Activated CD8-positive, alpha-beta memory T cell treated with anti-CD3 and anti-CD28 coated beads, Interleukin-2, amount 50 U/mL, for 1 hour (primary cell): ENCODE results near the gene KRTAP12-1.
"Not testable (repeated sequence)": the region's sequence is repeated elsewhere in the genome, so short reads cannot be mapped to it uniquely, and the experiment has no call there.

Experiments
- DNase-seq: peaks from one replicate; pipeline ENCODE4 v3.0.0-alpha.2; 2020; ENCODE audit errors: extremely low read depth

The KRTAP12-1 gene

GRCh38 chr21:44697811-44698734 is 16.1 kb upstream of the KRTAP12-1 start:
- no peak for DNase-seq

- DNase-seq, result not testable (repeated sequence)
Measured at GRCh38 chr21:44697172-44697810, 15.3 kb upstream of the KRTAP12-1 start, which contains the start of gene KRTAP10-12. TSS of gene KRTAP10-12 (plus strand) at chr21:44697172. CDS start at chr21:44697202, 30 bp downstream.

- no peak for DNase-seq
Measured at GRCh38 chr21:44696572-44696971, 14.6 kb upstream of the KRTAP12-1 start.

DNA sequence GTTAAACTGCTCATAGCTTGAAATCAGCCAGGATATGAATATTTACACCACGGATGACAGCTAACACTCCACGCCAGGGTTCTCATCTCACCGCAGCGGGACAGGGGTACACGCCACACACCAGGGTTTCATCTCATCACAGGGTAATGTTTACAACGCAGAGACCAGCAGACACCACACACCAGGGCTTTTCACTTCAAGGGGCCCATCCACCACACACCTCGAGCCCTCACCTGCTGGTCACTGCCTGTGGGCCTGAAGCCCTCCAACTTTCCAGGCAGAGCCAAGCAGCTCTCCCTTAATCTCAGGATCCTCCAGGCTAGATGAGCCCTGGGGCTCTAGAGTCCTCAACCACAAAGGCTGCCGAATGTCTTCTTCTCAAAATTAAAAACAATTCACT is 13.7 kb upstream of the KRTAP12-1 start:
- no peak for DNase-seq

- no peak for DNase-seq
Measured at GRCh38 chr21:44695184-44695583, 13.2 kb upstream of the KRTAP12-1 start.

GRCh38 chr21:44694776-44695175 is 12.8 kb upstream of the KRTAP12-1 start:
- no peak for DNase-seq

DNA sequence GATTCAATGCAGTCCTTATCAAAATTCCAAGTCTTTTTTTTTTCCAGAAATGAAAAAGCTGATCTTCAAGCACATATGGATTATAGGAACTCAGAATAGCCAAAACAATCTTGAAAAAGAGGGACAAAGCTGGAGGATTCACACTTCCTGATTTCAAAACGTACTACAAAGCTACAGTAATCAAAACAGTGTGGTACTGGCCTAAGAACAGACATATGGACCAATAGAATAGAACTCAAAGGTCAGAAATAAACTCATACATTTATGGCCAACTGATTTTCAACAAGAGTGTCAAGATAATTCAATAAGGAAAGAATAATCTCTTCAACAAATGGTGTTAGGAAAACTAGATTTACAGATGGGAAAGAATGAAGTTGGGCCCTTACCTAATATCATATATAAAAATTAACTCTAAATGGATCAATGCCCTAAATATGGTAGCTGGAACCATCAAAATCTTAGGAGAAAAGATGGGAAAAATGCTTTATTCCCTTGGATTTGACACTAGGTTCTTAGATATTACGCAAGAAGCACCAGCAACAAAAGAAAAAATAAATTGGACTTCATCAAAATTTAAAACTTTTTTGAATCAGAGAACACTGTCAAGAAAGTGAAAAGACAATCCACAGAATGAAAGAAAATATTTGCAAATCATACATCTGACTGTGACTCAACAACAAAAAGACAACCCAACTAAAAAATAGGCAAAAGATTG is 11.0 kb upstream of the KRTAP12-1 start:
- DNase-seq, result no peak

DNA sequence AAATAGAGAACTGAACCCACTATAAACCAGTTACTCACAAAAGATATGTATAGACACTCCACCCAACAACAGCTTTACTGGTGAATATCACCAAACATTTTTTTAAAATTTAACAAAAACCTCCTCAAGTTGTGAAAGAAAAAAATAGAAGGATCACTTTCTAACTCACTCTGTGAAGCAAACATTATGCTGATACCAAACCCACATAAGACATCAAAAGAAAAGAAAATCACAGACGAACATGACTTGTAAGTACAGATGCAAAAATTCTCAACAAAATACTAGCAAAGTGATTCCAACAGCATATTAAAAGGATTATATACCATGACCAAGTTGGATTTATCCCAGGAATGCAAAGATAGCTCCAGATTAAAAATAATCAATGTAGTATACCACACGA is 9.7 kb upstream of the KRTAP12-1 start:
- DNase-seq, result no peak

DNA sequence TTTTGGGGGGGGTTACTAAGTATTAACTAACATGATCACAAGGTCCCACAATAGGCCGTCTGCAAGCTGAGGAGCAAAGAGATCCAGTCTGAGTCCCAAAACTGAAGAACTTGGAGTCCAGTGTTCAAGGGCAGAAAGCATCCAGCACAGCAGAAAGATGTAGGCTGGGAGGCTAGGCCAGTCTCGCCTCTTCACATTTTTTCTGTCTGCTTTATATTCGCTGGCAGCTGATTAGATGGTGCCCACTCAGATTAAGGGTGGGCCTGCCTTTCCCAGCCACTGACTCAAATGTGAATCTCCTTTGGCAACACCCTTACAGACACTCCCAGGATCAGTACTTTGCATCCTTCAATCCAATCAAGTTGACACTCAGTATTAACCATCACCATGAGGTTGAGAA is 7.8 kb upstream of the KRTAP12-1 start:
- not testable (repeated sequence) for DNase-seq

- DNase-seq, result no peak
Measured at GRCh38 chr21:44687671-44688070, 5.7 kb upstream of the KRTAP12-1 start.

DNA sequence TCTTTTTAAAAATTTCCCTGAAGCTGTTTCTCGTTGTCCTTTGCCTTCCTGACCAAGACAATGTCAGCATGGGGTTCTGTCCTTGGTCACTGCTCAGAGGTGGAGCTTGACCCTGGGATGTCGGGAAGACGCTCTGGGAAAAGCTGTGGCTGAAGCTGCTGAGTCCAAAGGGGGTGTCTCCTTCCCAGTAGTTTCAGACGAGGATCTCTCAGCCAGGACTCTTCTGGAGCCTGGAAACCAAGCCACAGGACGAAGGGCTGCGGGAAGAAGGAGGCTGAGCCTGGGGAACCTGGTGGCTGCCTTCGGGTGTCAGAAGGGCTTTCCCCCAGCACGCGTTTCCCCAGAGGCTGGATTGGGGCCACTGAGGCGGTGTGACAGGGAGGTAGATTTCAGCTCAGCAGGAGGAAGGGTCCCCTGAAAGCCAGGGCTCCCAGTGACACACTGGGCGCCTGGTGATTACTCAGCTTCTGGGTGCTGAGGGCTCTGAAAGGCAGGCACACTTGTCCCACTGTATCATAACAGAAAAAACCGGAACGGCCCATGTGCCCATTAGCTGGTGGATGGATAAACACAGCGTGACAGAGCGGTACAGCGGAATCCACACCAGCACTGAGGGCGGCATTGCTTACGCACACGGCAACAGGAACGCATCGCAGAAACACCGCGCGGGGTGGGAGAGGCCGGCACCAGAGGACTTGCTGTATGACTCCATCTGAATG is 5.0 kb upstream of the KRTAP12-1 start:
- no peak for DNase-seq

GRCh38 chr21:44686000-44686781 is 4.2 kb upstream of the KRTAP12-1 start:
- DNase-seq, result no peak

DNA sequence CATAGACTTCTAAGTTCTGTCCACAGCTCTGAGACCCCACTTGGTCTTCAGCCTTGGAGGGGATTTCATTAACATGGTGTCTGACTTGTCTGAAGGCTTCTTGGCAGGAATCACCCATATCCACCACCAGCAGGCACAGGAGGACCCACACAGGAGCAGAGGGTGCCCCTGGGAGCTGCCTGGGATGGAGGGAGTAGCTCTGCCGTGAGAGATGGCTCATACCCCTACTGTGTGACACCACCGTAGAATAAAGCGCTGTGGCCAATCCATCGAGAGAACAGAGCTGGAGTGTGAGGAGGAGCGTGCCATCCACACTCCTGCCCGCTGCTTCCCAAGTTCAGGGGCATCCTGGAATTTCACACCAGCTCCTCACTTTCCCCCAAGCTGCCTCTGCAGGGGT is 3.1 kb upstream of the KRTAP12-1 start:
- DNase-seq, result not testable (repeated sequence)

GRCh38 chr21:44684483-44684882 is 2.5 kb upstream of the KRTAP12-1 start:
- DNase-seq, result no peak

GRCh38 chr21:44684077-44684476 is 2.1 kb upstream of the KRTAP12-1 start:
- no peak for DNase-seq

DNA sequence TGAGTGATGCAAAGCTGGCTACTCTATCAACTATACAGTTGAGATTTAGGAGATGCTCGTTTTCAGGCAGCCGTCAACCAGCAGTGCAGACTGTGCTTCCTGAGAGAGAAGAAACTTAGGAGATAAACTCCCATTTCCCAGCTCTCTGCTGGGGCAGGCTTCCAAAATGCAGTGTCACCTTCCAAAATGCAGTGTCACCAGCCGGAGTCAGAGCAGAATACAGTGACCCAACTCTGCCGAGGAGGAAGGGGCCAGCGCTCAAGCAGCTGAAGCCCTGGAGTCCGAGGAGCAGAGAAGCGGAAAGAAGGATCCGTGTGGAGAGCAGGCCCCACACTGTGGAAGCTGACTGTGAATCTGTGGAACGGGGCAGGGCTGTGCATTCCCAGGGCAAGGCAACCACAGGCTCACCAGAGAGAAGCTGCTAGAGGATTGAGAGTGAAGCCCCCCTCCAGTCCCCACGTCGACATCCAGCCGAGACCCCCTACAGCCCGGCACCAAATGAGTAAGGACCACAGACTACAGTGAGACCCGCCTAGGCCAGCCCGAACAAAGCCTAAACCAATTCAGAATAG is 703 bp upstream of the KRTAP12-1 start:
- no peak for DNase-seq

- DNase-seq, result no peak
Measured at GRCh38 chr21:44681152-44681551, 811 bp downstream of the KRTAP12-1 start.

GRCh38 chr21:44677881-44678280 is 4.1 kb downstream of the KRTAP12-1 start:
- DNase-seq, result no peak

GRCh38 chr21:44671911-44672310 is 10.1 kb downstream of the KRTAP12-1 start:
- DNase-seq, result no peak

DNA sequence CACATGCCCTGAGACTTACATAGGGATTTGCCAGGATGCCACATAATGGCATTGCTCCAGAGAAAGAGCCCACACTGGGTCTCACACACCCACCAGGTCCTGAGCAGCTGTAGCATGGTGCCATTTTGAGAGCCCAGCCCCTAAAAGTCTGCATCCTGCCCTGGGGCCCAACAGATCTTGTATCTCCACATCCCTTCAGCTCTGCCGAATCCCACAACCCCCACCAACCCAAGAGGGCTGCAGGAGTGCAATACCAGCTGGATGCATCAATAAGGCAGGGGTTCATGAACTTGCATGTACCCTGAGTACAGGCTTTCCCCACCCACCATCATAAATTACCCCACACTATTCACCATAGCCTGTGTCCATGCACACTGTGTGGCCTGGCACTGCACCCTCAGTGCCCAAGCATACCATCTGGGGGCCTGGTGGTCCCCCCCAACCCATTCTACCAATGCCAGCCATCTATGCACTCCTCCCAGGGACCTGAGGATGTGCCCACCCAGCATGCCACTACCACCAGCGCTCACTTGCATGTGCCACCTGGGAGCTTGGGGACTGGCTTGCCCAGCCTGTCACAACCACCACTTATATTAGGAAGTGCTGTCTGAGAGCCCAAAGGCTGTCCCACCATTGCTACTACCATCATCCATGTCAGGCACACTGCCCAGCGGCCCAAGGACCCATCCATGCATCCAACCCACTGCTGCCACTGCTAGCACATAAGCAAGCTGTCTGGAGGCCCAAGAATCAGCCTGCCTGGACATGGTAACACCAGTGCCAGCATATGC is 11.1 kb downstream of the KRTAP12-1 start:
- DNase-seq, result no peak
